ENCODE results near the gene GAB3.
"Not testable (repeated sequence)": the region's sequence is repeated elsewhere in the genome, so short reads cannot be mapped to it uniquely, and the experiment has no call there.

Gene GAB3

DNA sequence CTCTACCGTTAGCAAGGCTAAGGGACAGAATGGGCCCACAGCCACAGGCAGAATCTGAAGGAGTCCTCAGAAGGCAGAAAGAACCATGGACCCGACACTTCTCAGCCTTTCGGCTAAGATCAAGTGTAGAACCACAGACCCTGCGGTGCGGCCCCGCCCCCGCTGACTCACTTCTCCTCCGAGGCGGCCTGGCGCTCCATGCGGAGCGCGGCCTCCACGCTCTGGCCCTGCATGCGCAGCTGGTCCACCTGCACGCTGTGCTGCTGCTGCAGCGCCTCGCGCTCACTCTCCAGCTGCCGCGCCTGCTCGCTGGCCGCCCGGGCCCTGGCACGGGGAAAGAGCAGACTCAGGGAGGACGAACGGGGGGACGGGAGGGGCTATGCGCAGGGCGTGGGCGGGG, 107.2 kb downstream of the GAB3 start:
- intact Hi-C loops (cut with DNase I); DNase-seq: not testable (repeated sequence)

DNA sequence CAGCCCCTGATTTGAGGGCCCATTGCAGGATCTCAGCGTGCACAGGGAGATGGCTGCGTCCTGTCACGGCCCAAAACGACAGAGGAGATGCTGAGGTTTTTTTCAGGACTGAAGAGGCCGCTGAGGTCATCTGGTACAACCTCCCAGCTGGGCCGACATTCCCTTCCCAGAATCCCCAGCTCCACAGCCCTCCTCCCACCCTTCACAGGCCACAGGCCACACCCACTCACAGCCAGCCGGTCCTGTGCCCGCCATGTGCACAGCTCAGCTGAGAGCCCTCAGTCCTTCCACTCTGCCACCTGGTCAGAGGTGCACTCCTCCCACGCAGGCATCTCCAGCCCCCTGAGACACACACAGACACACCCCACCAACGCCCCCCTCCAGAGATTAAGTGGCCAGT, 109.1 kb downstream of the GAB3 start:
- intact Hi-C loops (cut with DNase I); DNase-seq: not testable (repeated sequence)

DNA sequence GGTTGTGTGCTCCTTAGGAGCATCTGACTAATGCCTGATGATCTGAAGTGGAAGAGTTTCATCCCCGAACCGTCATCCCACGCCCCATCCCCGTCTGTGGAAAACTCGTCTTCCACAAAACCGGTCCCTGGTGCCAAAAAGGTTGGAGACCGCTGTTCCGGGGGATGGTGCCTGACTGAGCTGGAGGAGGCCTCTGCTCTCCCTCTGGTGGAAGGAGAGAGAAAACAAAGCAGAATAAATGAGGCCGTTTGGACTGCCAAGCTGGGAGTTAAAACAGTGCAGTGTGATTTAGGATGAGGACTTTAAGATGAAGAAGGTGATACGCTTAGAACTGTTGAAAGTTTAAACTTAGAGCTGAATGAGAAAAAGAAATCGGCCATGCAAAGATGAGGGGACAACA, 117.2 kb downstream of the GAB3 start:
- DNase-seq; intact Hi-C loops (cut with DNase I): not testable (repeated sequence)

DNA sequence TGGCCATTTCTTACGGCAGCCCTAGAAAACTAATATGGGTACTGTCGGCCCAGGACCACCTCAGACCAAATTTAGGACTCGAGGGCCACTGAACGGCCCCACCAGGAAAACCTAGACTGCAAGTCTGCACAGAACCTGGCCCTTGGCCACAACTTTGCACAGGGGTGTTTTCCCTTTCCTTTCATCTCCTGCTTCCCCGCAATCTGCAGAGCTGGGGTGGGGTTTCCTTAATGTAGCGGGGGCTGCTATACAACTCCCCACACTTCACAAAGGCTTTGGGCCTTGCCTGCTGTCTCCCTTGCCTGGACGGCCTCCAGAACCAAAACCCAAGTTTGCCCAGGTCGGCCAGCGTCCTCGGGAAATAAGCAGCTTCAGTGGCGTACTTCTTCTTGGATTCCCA, 119.9 kb downstream of the GAB3 start:
- DNase-seq; intact Hi-C loops (cut with DNase I): not testable (repeated sequence)

DNA sequence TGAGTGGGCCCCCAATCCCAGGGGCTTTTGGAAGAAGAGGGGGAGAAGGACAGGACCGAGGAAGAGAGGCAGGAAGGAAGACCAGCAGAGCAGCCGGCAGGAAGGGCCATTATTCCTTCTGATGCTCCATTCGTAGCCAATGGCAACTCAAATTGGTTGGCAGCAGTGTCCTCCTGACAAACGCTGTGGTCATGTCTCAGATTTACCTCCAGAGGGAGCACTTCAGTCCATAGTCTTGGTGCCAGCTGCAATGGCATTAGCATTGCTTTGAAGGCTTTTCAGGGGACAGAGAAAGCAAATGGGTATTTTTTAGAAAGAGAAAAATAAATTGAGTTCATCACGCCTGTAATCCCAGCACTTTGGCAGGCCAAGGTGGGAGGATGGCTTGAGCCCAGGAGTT, 121.9 kb downstream of the GAB3 start:
- intact Hi-C loops (cut with DNase I); DNase-seq: not testable (repeated sequence)
